Glomerular endothelial cell (primary cell): ENCODE data around the gene CACNA1B. TPM values are rescaled to one million over a fixed set of nuclear protein-coding genes. Genes with fewer than 3 reads are reported as not detected.
"Not testable (repeated sequence)": the region's sequence is repeated elsewhere in the genome, so short reads cannot be mapped to it uniquely, and the experiment has no call there.

Experiments
- DNase-seq: peaks from one replicate; pipeline ENCODE4 v3.0.0-alpha.2; 2011; ENCODE audit warnings: low read depth, low spot score; ENCODE audit errors: extremely low read depth
- total RNA-seq: library from RNA; depleted of rRNA; stranded (reverse); fragments of >200 nt; gene quantifications from 2 replicates; pipeline ENCODE4 v1.2.3, GENCODE V29; 2015

The CACNA1B gene
- total RNA-seq, 1 donor from 2014 or later = 0.41 TPM

GRCh38 chr9:138010861-138011260 is 133.3 kb downstream of the CACNA1B start:
- DNase-seq = no peak

GRCh38 chr9:138011951-138012500 is 134.4 kb downstream of the CACNA1B start:
- no peak for DNase-seq

- DNase-seq = no peak
Observed at GRCh38 chr9:138013273-138013672, 135.7 kb downstream of the CACNA1B start.

- DNase-seq = no peak
Observed at GRCh38 chr9:138013836-138014562, 136.4 kb downstream of the CACNA1B start.

- no peak for DNase-seq
Observed at GRCh38 chr9:138014563-138014945, 137.0 kb downstream of the CACNA1B start.

- DNase-seq = no peak
Observed at GRCh38 chr9:138015021-138015829, 137.6 kb downstream of the CACNA1B start.

GRCh38 chr9:138016406-138017187 is 139.0 kb downstream of the CACNA1B start:
- no peak for DNase-seq

- no peak for DNase-seq
Observed at GRCh38 chr9:138017200-138017599, 139.6 kb downstream of the CACNA1B start.

- not testable (repeated sequence) for DNase-seq
Observed at GRCh38 chr9:138019514-138019913, 141.9 kb downstream of the CACNA1B start.

GRCh38 chr9:138020120-138020794 is 142.7 kb downstream of the CACNA1B start:
- no peak for DNase-seq

GRCh38 chr9:138020795-138021182 is 143.2 kb downstream of the CACNA1B start:
- DNase-seq = no peak

- DNase-seq = no peak
Observed at GRCh38 chr9:138021251-138022056, 143.9 kb downstream of the CACNA1B start.

- no peak for DNase-seq
Observed at GRCh38 chr9:138022121-138022741, 144.6 kb downstream of the CACNA1B start.

GRCh38 chr9:138022756-138023393 is 145.3 kb downstream of the CACNA1B start:
- no peak for DNase-seq

- no peak for DNase-seq
Observed at GRCh38 chr9:138023394-138024124, 146.0 kb downstream of the CACNA1B start.

GRCh38 chr9:138024131-138024530 is 146.5 kb downstream of the CACNA1B start:
- DNase-seq = no peak

- DNase-seq = no peak
Observed at GRCh38 chr9:138024831-138025291, 147.3 kb downstream of the CACNA1B start.

- no peak for DNase-seq
Observed at GRCh38 chr9:138025417-138025816, 147.8 kb downstream of the CACNA1B start.
